GM19023 (cell line): ENCODE data around the gene FBXL12.
A peak's percentile ranks its signal among the peaks of the same experiment; 100 is the strongest.
"Not testable (repeated sequence)": the region's sequence is repeated elsewhere in the genome, so short reads cannot be mapped to it uniquely, and the experiment has no call there.

ENCODE experiments used
- ATAC-seq: cut with Tn5 transposase; IDR thresholded peaks from one replicate; pipeline ENCODE4 v1.9.1; 2021; ENCODE audit warnings: mild to moderate bottlenecking, moderate library complexity; ENCODE audit not compliant: unreplicated experiment

The FBXL12 gene

DNA sequence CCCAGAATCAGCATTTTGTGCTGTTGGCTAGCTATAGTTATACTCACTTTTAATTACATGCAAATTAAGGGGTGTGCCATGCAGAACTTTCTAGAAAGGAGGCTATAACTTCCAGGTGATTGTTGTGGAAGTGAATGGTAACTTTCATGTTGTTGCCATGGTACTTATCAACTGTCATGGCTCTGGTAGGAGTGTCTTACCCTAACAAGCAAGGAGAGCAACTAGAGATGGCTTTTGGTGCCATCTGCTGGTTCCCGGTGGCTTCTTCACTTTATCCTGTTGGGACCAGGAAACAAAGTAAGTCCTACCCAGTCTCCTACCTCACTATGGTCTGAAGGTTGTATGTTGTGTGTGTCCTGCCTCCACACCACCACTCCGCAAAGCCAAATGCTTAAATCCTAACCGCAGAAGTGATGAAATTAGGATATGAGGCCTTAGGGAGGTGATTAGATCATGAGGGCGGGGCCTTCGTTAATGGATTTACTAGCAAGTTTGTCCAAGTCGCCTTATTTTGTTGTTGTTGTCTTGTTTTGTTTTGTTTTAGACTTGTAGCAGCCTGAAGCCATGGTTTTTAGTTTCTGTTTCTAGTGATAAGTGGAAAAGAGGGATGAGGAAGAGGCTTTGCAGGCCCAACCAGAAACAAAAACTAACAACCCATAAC, 22.6 kb downstream of the FBXL12 start:
- ATAC-seq: no peak

DNA sequence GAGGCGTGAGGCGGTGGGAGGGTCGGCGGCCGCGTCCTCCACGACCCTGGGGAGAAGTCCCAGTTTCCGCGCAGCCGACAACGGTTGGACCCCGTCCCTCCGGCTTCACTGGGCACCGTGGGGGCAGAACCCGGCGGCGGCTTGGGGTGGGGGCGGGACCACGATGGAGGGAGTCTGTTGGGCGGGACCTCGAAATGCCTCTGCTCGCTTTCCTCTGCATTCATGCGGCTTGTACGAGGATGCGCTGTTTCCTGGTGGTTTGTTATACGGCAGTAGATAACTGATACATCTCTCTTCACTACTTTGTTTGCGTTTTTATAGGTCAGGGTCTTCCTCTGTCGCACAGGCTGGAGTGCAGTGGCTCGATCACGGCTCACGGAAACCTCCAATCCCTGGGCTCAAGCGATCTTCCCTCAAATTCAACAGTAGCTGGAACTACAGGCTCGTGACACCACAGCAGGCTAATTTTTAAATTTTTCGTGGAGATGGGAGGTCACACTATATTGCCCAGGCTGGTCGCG, 25.7 kb downstream of the FBXL12 start:
- ATAC-seq: no peak

DNA sequence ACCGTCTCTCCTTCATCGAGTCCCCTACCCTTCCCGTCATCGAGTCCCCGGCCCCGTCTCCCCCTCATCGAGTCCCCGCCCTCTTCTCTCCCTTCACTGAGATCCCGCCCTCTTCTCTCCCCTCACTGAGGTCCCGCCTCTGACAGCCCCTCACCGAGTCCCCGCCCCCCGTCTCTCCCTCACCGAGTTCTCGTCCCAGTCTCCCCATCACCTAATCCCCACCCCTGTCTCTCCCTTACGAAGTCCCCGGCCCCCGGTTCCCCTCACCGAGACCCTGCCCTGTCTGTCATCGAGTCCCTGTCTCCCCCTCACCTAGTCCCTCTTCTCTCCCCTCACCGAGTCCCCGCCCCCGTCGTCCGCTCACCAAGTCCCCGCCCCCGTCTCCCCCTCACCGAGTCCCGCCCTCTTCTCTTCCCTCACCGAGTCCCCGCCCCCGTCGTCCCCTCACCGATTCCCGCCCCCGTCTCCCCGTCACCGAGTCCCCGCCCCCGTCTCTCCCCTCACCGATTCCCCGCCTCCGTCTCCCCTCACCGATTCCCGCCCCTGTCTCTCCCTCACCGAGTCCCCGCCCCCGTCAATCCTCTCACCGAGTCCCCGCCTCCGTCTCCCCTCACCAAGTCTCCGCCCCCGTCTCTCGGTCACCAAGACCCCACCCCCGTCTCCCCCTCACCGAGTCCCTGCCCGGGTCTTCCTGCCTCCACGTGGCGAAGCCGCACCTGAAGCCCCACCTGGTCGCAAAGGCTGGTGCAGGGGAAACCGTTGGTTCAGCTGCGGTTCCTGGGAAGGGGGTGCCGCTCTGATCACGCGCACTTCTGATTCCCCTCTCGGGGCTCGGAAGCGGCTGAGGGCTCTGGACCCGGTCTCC, 26.4 kb downstream of the FBXL12 start:
- ATAC-seq: peak; percentile 48

DNA sequence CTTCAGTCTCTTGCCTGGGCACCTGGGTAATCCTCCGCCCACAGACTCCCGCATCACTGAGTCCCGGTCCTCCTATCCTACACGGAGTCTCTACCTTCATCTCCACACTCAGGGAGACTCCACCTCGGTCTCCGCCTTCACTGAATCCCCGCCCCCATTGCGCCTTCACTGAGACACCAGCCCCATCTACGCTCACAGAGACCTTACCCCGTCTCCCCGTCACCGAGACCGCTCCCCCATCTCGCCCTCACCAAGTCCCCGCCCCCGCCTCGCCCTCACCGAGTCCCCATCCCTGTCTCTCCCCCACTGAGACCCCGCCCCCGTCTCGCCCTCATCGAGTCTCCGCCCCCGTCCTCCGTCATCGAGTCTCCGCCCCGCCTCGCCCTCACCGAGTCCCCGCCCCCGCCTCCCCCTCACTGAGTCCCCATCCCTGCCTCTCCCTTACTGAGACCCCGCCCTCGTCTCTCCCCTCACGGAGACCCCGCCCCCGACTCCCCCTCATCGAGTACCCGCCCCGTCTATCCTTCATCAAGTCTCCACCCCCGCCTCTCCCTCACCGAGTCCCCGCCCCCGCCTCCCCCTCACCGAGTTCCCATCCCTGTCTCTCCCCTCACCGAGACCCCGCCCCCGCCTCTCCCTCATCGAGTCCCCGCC, 27.2 kb downstream of the FBXL12 start:
- ATAC-seq: peak; percentile 42

DNA sequence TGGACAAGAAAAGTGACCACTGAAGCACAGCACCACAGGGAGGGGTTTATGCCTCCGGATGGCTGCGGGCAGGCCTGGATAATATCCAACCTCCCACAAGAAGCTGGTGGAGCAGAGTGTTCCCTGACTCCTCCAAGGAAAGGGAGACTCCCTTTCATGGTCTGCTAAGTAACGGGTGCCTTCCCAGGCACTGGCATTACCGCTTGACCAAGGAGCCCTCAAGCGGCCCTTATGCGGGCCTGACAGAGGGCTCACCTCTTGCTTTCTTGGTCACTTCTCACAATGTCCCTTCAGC, 27.9 kb downstream of the FBXL12 start:
- ATAC-seq: not testable (repeated sequence)

DNA sequence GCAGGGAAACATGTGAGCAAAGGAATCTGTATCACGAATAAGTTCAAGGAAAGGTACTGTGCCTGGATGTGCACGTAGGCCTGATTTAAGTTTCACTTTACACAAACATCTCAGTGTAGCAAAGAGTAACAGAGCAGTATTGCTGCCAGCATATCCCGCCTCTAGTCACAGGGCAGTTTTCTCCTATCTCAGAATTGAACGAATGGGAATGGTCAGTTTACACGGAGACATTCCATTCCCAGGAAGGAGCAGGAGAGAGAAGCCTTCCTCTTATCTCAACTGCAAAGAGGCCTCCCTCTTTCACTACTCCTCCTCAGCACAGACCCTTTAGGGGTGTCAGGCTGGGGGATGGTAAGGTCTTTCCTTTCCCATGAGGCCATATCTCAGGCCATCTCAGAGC, 29.3 kb downstream of the FBXL12 start:
- ATAC-seq: not testable (repeated sequence)

DNA sequence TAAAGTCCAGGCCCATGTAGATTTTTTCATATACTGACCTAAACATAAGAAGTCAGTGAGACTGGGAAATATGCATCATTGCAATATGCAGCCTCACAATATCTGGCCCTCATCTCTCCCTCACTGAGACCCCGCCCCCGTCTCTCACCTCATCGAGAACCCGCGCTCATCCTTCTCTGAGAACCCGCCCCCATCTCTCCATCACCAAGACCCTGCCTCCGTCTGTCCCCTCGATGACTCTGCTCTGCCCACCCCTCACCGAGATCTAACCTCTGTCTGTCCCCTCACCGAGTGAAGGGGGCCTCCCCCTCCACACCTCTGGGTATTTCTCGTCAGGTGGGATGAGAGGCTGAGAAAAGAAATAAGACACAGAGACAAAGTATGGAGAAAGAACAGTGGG, 29.8 kb downstream of the FBXL12 start:
- no peak for ATAC-seq

DNA sequence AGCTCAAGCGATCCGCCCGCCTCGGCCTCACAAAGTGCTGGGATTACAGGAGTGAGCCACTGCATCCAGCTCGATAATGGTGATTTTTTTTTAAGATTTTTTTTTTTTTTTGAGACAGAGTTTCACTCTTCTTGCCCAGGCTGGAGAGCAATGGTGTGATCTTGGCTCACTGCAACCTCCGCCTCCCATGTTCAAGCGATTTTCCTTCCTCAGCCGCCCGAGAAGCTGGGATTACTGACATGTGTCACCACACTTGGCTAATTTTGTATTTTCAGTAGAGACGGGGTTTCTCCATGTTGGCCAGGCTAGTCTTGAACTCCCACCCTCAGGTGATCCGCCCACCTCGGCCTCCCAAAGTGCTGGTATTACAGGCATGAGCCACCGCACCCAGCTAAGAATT, 30.3 kb downstream of the FBXL12 start:
- not testable (repeated sequence) for ATAC-seq

DNA sequence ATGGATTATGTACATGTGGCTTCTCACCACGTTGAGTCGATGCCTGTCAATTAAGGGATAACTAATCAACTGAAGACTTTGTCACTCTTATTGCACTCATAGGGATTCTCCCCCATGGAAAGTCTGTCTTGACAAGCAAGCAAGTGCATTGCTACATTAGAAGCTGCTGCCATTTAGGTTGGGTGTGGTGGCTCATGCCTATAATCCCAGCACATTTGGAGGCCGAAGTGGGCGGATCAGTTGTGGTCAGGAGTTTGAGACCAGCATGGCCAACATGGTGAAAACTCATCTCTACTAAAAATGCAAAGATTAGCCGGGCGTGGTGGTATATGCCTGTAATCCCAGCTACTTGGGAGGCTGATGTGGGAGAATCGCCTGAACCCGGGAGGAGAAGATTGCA, 32.1 kb downstream of the FBXL12 start:
- no peak for ATAC-seq

DNA sequence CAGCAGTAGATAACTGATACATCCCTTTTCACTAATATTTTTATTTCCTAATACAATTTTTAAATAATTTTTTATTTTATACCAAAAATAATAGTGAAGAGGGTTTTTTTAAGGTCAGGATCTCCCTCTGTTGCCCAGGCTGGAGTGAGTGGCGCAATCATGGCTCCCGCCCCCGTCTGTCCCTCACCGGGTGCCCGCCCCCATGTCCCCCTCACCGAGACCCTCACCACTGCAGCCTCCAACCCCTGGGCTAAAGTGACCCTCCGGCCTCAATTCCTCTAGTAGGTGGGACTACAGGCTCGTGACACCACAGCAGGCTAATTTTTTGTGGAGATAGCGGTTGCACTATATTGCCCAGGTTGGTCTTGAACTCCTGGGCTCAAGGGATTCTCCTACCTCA, 32.5 kb downstream of the FBXL12 start:
- ATAC-seq: no peak

DNA sequence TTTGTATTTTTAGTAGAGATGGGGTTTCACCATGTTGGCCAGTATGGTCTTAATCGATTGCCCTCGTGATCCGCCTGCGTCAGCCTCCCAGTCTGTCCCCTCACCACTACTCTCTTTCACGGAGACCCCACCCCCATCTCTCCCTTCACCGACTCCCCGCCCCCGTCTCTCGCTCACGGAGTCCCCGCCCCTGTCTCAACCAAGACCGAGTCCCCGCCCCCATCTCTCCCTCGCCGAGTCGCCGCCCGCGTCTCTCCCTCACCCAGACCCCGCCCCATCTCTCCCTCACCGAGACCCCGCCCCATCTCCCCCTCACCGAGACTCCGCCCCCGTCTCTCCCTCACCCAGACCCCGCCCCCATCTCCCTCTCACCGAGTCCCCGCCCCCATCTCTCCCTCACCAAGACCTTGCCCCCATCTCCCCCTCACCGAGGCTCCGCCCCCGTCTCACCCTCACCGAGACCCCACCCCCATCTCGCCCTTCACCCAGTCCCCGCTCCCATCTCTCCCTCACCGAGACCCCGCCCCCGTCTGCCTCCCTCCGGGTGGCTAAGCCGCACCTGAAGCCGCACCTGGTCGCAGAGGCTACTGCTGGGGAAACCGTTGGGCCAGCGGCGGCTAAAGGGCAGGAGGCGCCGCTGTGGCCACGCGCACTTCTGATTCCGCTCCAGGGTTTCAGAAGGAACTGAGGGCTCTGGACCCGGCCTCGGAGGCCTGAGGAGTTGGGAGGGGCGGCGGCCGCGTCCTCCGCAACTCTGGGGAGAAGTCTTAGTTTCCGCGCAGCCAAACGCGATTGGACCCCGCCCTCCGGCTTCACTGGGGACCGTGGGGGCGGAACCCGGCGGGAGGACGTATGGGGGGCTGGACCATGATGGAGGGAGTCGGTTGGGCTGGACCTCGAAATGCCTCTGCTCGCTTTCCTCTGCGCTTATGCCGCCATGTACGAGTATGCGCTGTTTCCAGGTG, 33.2 kb downstream of the FBXL12 start:
- peak; percentile 68 for ATAC-seq

DNA sequence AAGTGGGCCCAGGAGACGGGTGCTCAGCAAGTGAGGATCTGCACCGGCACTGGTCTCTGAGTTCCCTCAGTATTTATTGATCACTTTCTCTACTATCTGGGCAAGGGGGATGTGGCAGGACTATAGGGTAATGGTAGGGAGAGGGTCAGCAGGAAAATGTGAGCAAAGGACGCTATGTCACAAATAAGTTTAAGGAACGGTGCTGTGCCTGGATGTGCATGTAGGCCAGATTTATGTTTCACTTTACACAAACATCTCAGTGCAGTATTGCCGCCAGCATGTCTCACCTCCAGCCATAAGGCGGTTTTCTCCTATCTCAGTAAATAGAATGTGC, 34.7 kb downstream of the FBXL12 start:
- not testable (repeated sequence) for ATAC-seq

DNA sequence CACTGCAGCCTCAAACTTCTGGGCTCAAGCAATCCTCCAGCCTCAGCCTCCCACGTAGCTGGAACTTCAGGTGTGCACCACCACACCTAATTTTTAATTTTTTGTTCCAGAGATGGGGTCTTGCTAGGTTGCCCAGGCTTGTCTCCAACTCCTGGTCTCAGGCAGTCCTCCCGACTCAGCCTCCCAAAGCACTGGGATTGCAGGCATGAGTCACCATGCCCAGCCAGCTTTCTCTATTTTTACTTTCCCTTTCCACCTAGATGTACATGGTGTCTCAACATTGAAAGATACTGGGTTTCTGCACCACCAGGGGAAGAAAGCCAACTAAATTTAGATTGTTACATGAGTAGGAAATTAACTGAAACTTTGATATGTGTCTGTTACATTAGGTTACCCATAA, 36.5 kb downstream of the FBXL12 start:
- ATAC-seq: no peak

DNA sequence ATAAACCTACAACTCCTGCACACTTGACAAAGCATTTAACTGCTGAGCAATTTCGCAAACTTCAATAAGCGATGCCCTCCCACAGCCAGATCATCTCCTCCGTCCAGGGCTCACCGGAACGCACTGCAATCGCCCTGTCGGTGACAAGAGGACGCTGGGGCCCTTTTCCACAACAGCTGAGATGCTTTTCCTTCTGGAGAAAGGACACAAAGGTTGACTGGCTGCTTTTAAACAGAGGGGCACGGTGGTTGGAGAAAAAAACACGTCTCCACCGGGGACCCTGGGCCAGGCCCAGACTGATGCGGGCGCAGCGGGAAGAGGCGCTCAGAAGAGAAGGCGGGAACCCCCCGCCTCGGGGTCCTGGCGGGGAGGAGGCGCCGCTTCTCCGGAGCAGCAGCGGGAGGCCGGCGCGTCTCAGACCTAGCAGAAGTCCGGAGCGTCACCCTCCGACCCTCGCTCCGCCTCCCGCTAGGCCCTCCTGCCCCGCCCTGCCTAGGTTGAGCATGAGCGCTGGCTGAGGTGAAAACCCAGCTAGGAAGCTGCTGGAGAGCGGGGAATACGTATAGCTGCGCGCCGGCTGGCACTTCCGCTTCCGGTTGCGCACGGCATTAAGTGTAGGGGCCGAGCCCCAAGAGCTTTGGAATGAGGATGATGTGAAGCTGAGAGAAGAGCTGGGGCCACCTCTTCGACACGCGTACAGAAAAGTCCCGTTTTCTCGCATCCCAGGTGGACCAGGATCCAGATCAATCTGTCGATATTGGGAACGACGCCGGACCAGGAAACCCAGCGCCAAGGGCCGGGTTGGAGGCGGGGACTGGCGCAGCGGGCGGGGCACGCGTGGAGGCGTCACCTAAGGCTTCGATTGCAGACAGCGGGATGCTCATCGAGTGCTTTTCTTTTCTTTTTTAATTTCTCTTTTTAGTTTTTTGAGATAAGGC, 50.4 kb downstream of the FBXL12 start, which contains the start of gene ZNF846:
Gene ZNF846 (minus strand): TSS at position 564 of the 938 bp plus-strand sequence. CDS start 3,788 bp downstream, outside the sequence.
- peak; percentile 96 for ATAC-seq
